Liver (tissue), 9 donors: ENCODE measurements around the gene PRCC. TPM values are rescaled to one million over a fixed set of nuclear protein-coding genes. Genes with fewer than 3 reads are reported as not detected.

Experiments used
- DNase-seq: peaks from one replicate; pipeline ENCODE4 v3.0.0-alpha.2; 2017; ENCODE audit warnings: low spot score
- H3K27ac ChIP-seq, 2 donors: one replicate each; pipeline ENCODE4 v1.7.0; 2013; ENCODE audit warnings: inconsistent platforms in 2 of 2, low read length in 2 of 2, control low read depth in 1 of 2, low read depth in 1 of 2, mild to moderate bottlenecking in 1 of 2
- H3K27me3 ChIP-seq, 4 donors: one replicate each; pipeline versions ENCODE4 v1.6.1 to v1.7.0; 2013; ENCODE audit warnings: low read length in 3 of 4, inconsistent platforms in 1 of 4, mild to moderate bottlenecking in 1 of 4, moderate library complexity in 1 of 4; ENCODE audit not compliant: control insufficient read depth in 4 of 4, insufficient read depth in 4 of 4
- H3K36me3 ChIP-seq, 4 donors: one replicate each; pipeline versions ENCODE4 v1.6.1 to v1.7.0; 2013; ENCODE audit warnings: low read length in 3 of 4, mild to moderate bottlenecking in 3 of 4, low read depth in 1 of 4, moderate library complexity in 1 of 4; ENCODE audit not compliant: control insufficient read depth in 4 of 4, insufficient read depth in 3 of 4
- H3K4me1 ChIP-seq, 4 donors: one replicate each; pipeline versions ENCODE4 v1.6.1 to v1.7.0; 2013; ENCODE audit warnings: low read length in 3 of 4, mild to moderate bottlenecking in 3 of 4, moderate library complexity in 1 of 4; ENCODE audit not compliant: control insufficient read depth in 4 of 4, insufficient read depth in 4 of 4
- H3K4me3 ChIP-seq, 3 donors: one replicate each; pipeline versions ENCODE4 v1.6.1 to v1.7.0; 2013; ENCODE audit warnings: low read length in 3 of 3, control low read depth in 1 of 3, low read depth in 1 of 3, mild to moderate bottlenecking in 1 of 3
- H3K9ac ChIP-seq, 2 donors: one replicate each; pipeline ENCODE4 v1.7.0; 2013; ENCODE audit warnings: low read length in 2 of 2, mild to moderate bottlenecking in 2 of 2, moderate library complexity in 2 of 2, control low read depth in 1 of 2, low read depth in 1 of 2
- H3K9me3 ChIP-seq, 4 donors: one replicate each; pipeline versions ENCODE4 v1.6.1 to v1.7.0; 2013; ENCODE audit warnings: low read length in 3 of 4; ENCODE audit not compliant: control insufficient read depth in 4 of 4
- EGR1 ChIP-seq, 2 donors: IDR thresholded peaks; 2 replicates each; pipeline ENCODE4 v1.6.1; 2016 to 2018; ENCODE audit warnings: antibody characterized with exemption in 2 of 2, low read depth in 2 of 2
- FOXA2 ChIP-seq: IDR thresholded peaks from 2 replicates; pipeline ENCODE4 v1.6.1; 2016; ENCODE audit warnings: antibody characterized with exemption
- GABPA ChIP-seq, 2 donors: IDR thresholded peaks in 1 of 2; conservative IDR thresholded peaks in 1 of 2; 2 replicates each; pipeline ENCODE4 v1.6.1; 2016; ENCODE audit warnings: antibody characterized with exemption in 2 of 2, mild to moderate bottlenecking in 1 of 2, moderate library complexity in 1 of 2
- HNF4A ChIP-seq, 2 donors: conservative IDR thresholded peaks; 2 replicates each; pipeline ENCODE4 v1.6.1; 2016; ENCODE audit warnings: antibody characterized with exemption in 2 of 2, mild to moderate bottlenecking in 2 of 2
- JUND ChIP-seq, 2 donors: IDR thresholded peaks; 2 replicates each; pipeline ENCODE4 v1.6.1; 2016; ENCODE audit warnings: antibody characterized with exemption in 2 of 2
- NR2F2 ChIP-seq: IDR thresholded peaks from 2 replicates; pipeline ENCODE4 v1.6.1; 2016; ENCODE audit warnings: antibody characterized with exemption
- RAD21 ChIP-seq, 2 donors: IDR thresholded peaks; 2 replicates each; pipeline ENCODE4 v1.6.1; 2016; ENCODE audit warnings: antibody characterized with exemption in 2 of 2, mild to moderate bottlenecking in 2 of 2
- REST ChIP-seq: IDR thresholded peaks from 2 replicates; pipeline ENCODE4 v1.6.1; 2016; ENCODE audit warnings: antibody characterized with exemption, mild to moderate bottlenecking
- RXRA ChIP-seq, 2 donors: IDR thresholded peaks; 2 replicates each; pipeline ENCODE4 v1.6.1; 2017 to 2018; ENCODE audit warnings: antibody characterized with exemption in 2 of 2, mild to moderate bottlenecking in 1 of 2
- SP1 ChIP-seq: IDR thresholded peaks from 2 replicates; pipeline ENCODE4 v1.6.1; 2018; ENCODE audit warnings: antibody characterized with exemption, mild to moderate bottlenecking
- TAF1 ChIP-seq: conservative IDR thresholded peaks from 2 replicates; pipeline ENCODE4 v1.6.1; 2016; ENCODE audit warnings: antibody characterized with exemption, mild to moderate bottlenecking
- YY1 ChIP-seq: IDR thresholded peaks from 2 replicates; pipeline ENCODE4 v1.6.1; 2016; ENCODE audit warnings: antibody characterized with exemption, mild to moderate bottlenecking
- ZBTB33 ChIP-seq: IDR thresholded peaks from 2 replicates; pipeline ENCODE4 v1.6.1; 2016; ENCODE audit warnings: antibody characterized with exemption
- WGBS: extraction: QIAGEN DNeasy Blood & Tissue Kit; methylation state at CpG from one replicate; pipeline ENCODE4 v1.1.7; 2013; 5-methylcytosine and 5-hydroxymethylcytosine counted together
- polyA plus RNA-seq, 2 donors: library from polyadenylated mRNA; stranded (reverse) in 1 of 2; unstranded in 1 of 2; fragments of 200-250 nt in 1 of 2; fragments of >200 nt in 1 of 2; fragmentation: Nextera tagmentation in 1 of 2; extraction: Ambion mirVana in 1 of 2; gene quantifications; one replicate each; pipeline versions ENCODE4 v1.2.1 to v1.2.3, GENCODE V29; 2013 to 2015
- total RNA-seq, 2 donors: library from RNA; depleted of rRNA; stranded (reverse); fragments of >200 nt; gene quantifications; one replicate each; pipeline ENCODE4 v1.2.3, GENCODE V29; 2014
- TF ChIP-seq, protein P1 (sequence below): IDR thresholded peaks from 2 replicates; pipeline ENCODE4 v1.6.1; 2016; ENCODE audit warnings: antibody characterized with exemption
- TF ChIP-seq, protein P2 (sequence below): fragments of 150-350 bp; IDR thresholded peaks from 2 replicates; pipeline ENCODE4 v1.5.1; 2017; ENCODE audit warnings: improper control_type of control experiment, low read depth, low read length; ENCODE audit not compliant: missing input control
- donor health status: healthy.
- donor health status: healthy.
- donor health status: healthy.
- donor health status: healthy.
- donor health status: healthy.

Gene PRCC
- total and polyA plus RNA-seq, 4 donors, result 8.8 to 19.3 (median 14.3) TPM

GRCh38 chr1:156721131-156721530 is 46.2 kb upstream of the PRCC start:
- Histone ChIP-seq H3K4me3 (no peak overlapping the region), H3K36me3 (peaks cover 5 to 33% (median 25%) of the 10 kb centered on the region in 4 donors), H3K9ac (no peak overlapping the region), H3K9me3 (no peaks in the 10 kb centered on the region), H3K27me3 (no peaks in the 10 kb centered on the region), H3K27ac (no peak overlapping the region), H3K4me1 (peaks cover 0 to 15% (median 11%) of the 10 kb centered on the region in 4 donors)
- no peak for TF ChIP-seq RAD21 (IDR thresholded peaks at IDR 0.05)
- TF ChIP-seq GABPA (IDR thresholded peaks at IDR 0.05 in 1 of 2, conservative IDR thresholded peaks at IDR 0.05 in 1 of 2), result no peak
- TF ChIP-seq SP1, result no peak
- no peak for TF ChIP-seq NR2F2
- TF ChIP-seq, protein P1, sequence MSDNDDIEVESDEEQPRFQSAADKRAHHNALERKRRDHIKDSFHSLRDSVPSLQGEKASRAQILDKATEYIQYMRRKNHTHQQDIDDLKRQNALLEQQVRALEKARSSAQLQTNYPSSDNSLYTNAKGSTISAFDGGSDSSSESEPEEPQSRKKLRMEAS, result no peak
- TF ChIP-seq, protein P2, sequence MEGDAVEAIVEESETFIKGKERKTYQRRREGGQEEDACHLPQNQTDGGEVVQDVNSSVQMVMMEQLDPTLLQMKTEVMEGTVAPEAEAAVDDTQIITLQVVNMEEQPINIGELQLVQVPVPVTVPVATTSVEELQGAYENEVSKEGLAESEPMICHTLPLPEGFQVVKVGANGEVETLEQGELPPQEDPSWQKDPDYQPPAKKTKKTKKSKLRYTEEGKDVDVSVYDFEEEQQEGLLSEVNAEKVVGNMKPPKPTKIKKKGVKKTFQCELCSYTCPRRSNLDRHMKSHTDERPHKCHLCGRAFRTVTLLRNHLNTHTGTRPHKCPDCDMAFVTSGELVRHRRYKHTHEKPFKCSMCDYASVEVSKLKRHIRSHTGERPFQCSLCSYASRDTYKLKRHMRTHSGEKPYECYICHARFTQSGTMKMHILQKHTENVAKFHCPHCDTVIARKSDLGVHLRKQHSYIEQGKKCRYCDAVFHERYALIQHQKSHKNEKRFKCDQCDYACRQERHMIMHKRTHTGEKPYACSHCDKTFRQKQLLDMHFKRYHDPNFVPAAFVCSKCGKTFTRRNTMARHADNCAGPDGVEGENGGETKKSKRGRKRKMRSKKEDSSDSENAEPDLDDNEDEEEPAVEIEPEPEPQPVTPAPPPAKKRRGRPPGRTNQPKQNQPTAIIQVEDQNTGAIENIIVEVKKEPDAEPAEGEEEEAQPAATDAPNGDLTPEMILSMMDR, result no peak
- no peak for TF ChIP-seq JUND (IDR thresholded peaks at IDR 0.05)
- TF ChIP-seq TAF1, result no peak
- no peak for TF ChIP-seq RXRA (IDR thresholded peaks at IDR 0.05)
- no peak for TF ChIP-seq REST
- no peak for DNase-seq
- 94% methylated on average over 2 of the region's 2 CpGs for WGBS

- TF ChIP-seq EGR1 (IDR thresholded peaks at IDR 0.05; ENCODE audit: low read depth in 2 of 2) (no peak), TAF1 (no peak), FOXA2 (no peak)
- Histone ChIP-seq H3K9me3 (no peaks in the 10 kb centered on the region), H3K27me3 (no peaks in the 10 kb centered on the region), H3K36me3 (peaks cover 5 to 33% (median 25%) of the 10 kb centered on the region in 4 donors), H3K9ac (no peak overlapping the region), H3K4me1 (peaks cover 0 to 19% (median 15%) of the 10 kb centered on the region in 4 donors), H3K27ac (no peak overlapping the region), H3K4me3 (no peak overlapping the region)
- 85% methylated on average over 4 of the region's 4 CpGs for whole genome bisulfite sequencing
- no peak for DNase-seq
Measured at GRCh38 chr1:156721535-156721934, 45.8 kb upstream of the PRCC start.

- peak overlapping the region; percentile 1 to 25 for H3K9ac ChIP-seq
- WGBS, result 15% methylated on average over 18 of the region's 18 CpGs
- peaks cover 5 to 32% (median 24%) of the 10 kb centered on the region in 4 donors for H3K36me3 ChIP-seq
- peak overlapping the region; percentile 3 to 38 (median 18) for H3K4me3 ChIP-seq
- no peaks in the 10 kb centered on the region for H3K9me3 ChIP-seq
- no peaks in the 10 kb centered on the region for H3K27me3 ChIP-seq
- H3K4me1 ChIP-seq, result peaks cover 6 to 37% (median 36%) of the 10 kb centered on the region in 4 donors
- DNase-seq, result peak; percentile 89
- H3K27ac ChIP-seq, result no peak overlapping the region
- no peak for TF ChIP-seq FOXA2
- no peak for TF ChIP-seq EGR1 (IDR thresholded peaks at IDR 0.05; ENCODE audit: low read depth in 2 of 2)
- TF ChIP-seq YY1, result peak; percentile 33
- TF ChIP-seq GABPA (IDR thresholded peaks at IDR 0.05 in 1 of 2, conservative IDR thresholded peaks at IDR 0.05 in 1 of 2), result peak; percentile 32 to 81
- TF ChIP-seq, protein P1, result peak; percentile 59
- TF ChIP-seq REST, result no peak
- no peak for TF ChIP-seq ZBTB33
- peak; percentile 70 to 85 for TF ChIP-seq HNF4A (conservative IDR thresholded peaks at IDR 0.05)
Measured at GRCh38 chr1:156725683-156726280, 41.6 kb upstream of the PRCC start.
